Neural crest cell (in vitro differentiated cells): ENCODE results near the gene RPS6KA1. TPM values are rescaled to one million over a fixed set of nuclear protein-coding genes. Genes with fewer than 3 reads are reported as not detected.
A peak's percentile ranks its signal among the peaks of the same experiment; 100 is the strongest.
"Not testable (repeated sequence)": the region's sequence is repeated elsewhere in the genome, so short reads cannot be mapped to it uniquely, and the experiment has no call there.

Experiments
- DNase-seq: peaks from one replicate; pipeline ENCODE4 v3.0.0; 2021; ENCODE audit warnings: low read depth, mixed read lengths, low spot score
- H3K27ac Mint-ChIP-seq: one replicate; pipeline ENCODE4 v1.8.0; 2021; ENCODE audit warnings: mild to moderate bottlenecking, mixed read lengths; ENCODE audit not compliant: unreplicated experiment
- H3K27me3 Mint-ChIP-seq: 2 replicates; pipeline ENCODE4 v1.8.0; 2021; ENCODE audit warnings: low read depth, mild to moderate bottlenecking, mixed read lengths
- H3K36me3 Mint-ChIP-seq: 2 replicates; pipeline ENCODE4 v1.8.0; 2021; ENCODE audit warnings: low read depth, mild to moderate bottlenecking, mixed read lengths
- H3K4me1 Mint-ChIP-seq: 2 replicates; pipeline ENCODE4 v1.8.0; 2021; ENCODE audit warnings: mixed read lengths
- H3K4me3 Mint-ChIP-seq: one replicate; pipeline ENCODE4 v1.8.0; 2021; ENCODE audit warnings: mild to moderate bottlenecking, mixed read lengths
- H3K9me3 Mint-ChIP-seq: 2 replicates; pipeline ENCODE4 v1.8.0; 2021; ENCODE audit warnings: mixed read lengths
- total RNA-seq: library from RNA; stranded (reverse); gene quantifications from 2 replicates; pipeline ENCODE4 v1.2.1, GENCODE V29; 2021
- TF ChIP-seq, protein P1 (sequence below): fragments of 200-600 bp; sonication (generic); conservative IDR thresholded peaks from 2 replicates; pipeline ENCODE4 v1.5.0; 2021; ENCODE audit warnings: antibody characterized with exemption, mild to moderate bottlenecking

RPS6KA1 gene
- total RNA-seq, 1 donor from 2014 or later = 41.6 TPM

DNA sequence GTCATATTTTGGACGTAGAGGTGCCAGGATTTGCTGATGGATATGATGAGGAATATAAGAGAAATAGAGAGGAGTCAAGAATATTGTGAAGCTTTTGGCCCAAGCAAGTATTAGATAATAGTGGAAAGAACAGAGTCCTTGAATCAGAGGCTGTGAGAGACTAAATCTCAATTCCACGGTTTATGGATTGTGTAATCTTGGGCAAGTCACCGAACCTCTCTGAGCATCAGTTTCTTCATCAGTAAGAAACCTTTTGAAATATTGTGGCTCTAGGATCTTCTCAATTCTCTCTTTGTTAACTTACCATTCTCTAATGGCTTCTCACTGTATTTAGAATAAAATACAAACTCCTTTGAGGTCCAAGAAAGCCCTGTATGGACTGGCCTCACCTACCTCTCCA is 77.6 kb downstream of the RPS6KA1 start:
- no peak overlapping the region for H3K4me3 Mint-ChIP-seq

GRCh38 chr1:26608895-26609294 is 79.3 kb downstream of the RPS6KA1 start:
- Mint-ChIP-seq H3K9me3 (no peaks in the 10 kb centered on the region), H3K27me3 (no peaks in the 10 kb centered on the region), H3K27ac (no peak overlapping the region), H3K4me3 (no peak overlapping the region), H3K36me3 (no peaks in the 10 kb centered on the region), H3K4me1 (peaks cover 16% of the 10 kb centered on the region)
- TF ChIP-seq, protein P1, sequence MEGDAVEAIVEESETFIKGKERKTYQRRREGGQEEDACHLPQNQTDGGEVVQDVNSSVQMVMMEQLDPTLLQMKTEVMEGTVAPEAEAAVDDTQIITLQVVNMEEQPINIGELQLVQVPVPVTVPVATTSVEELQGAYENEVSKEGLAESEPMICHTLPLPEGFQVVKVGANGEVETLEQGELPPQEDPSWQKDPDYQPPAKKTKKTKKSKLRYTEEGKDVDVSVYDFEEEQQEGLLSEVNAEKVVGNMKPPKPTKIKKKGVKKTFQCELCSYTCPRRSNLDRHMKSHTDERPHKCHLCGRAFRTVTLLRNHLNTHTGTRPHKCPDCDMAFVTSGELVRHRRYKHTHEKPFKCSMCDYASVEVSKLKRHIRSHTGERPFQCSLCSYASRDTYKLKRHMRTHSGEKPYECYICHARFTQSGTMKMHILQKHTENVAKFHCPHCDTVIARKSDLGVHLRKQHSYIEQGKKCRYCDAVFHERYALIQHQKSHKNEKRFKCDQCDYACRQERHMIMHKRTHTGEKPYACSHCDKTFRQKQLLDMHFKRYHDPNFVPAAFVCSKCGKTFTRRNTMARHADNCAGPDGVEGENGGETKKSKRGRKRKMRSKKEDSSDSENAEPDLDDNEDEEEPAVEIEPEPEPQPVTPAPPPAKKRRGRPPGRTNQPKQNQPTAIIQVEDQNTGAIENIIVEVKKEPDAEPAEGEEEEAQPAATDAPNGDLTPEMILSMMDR = no peak
- DNase-seq = no peak

More for the DNA sequence above, 77.6 kb downstream of the RPS6KA1 start:
- Mint-ChIP-seq H3K4me1 (peaks cover 33% of the 10 kb centered on the region), H3K9me3 (no peaks in the 10 kb centered on the region), H3K27me3 (no peaks in the 10 kb centered on the region), H3K27ac (peak overlapping the region; percentile 10), H3K36me3 (no peaks in the 10 kb centered on the region)
- TF ChIP-seq, protein P1 = no peak
- no peak for DNase-seq

- no peak for DNase-seq
- TF ChIP-seq, protein P1 = no peak
- Mint-ChIP-seq H3K36me3 (no peaks in the 10 kb centered on the region), H3K4me1 (peaks cover 5% of the 10 kb centered on the region), H3K4me3 (no peak overlapping the region), H3K27me3 (no peaks in the 10 kb centered on the region), H3K9me3 (no peaks in the 10 kb centered on the region), H3K27ac (no peak overlapping the region)
Measured at GRCh38 chr1:26610781-26611180, 81.2 kb downstream of the RPS6KA1 start.

DNA sequence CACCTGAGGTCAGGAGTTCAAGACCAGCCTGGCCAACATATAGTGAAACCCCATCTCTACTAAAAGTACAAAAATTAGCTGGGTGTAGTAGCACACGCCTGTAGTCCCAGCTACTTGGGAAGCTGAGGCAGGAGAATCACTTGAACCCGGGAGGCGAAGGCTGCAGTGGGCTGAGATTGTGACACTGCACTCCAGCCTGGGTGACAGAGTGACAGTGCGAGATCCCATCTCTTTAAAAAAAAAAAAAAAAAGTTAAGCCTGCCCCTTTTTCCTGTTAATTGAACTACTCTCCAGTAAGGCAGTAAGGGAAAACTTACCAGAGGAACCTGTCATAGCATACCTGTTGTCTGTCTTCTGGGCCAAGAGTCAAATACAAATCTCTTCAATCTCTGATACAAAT is 83.1 kb downstream of the RPS6KA1 start:
- H3K27me3 Mint-ChIP-seq, H3K4me1 Mint-ChIP-seq, H3K27ac Mint-ChIP-seq, DNase-seq, H3K36me3 Mint-ChIP-seq, H3K4me3 Mint-ChIP-seq, H3K9me3 Mint-ChIP-seq: not testable (repeated sequence)

- no peaks in the 10 kb centered on the region for H3K9me3 Mint-ChIP-seq
- no peak overlapping the region for H3K27ac Mint-ChIP-seq
- peaks cover 15% of the 10 kb centered on the region for H3K4me1 Mint-ChIP-seq
- TF ChIP-seq, protein P1 = no peak
- no peak overlapping the region for H3K4me3 Mint-ChIP-seq
- no peak for DNase-seq
- H3K27me3 Mint-ChIP-seq = no peaks in the 10 kb centered on the region
- H3K36me3 Mint-ChIP-seq = no peaks in the 10 kb centered on the region
Measured at GRCh38 chr1:26614655-26615411, 85.3 kb downstream of the RPS6KA1 start.

DNA sequence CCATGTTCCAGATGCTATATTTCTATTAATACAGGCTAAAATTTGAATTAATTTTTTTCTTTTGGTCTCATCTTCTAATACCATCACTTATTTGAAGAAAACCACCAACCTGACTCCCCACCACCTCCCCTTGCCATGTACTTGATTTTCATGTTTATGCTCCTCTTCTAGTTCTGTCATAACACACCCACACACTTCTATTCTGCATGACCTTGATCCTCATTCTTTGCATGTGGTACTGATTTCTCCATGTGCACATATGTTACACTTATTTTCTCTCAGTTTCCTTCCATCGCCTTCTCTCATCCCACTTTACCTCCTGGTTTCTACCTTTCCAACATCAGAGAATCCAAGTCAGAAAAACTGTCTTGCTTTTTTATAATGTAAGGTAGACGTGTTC is 87.3 kb downstream of the RPS6KA1 start:
- H3K27me3 Mint-ChIP-seq = no peaks in the 10 kb centered on the region
- H3K9me3 Mint-ChIP-seq = no peaks in the 10 kb centered on the region
- no peaks in the 10 kb centered on the region for H3K36me3 Mint-ChIP-seq
- peaks cover 27% of the 10 kb centered on the region for H3K4me1 Mint-ChIP-seq
- TF ChIP-seq, protein P1 = no peak
- H3K4me3 Mint-ChIP-seq = no peak overlapping the region
- no peak overlapping the region for H3K27ac Mint-ChIP-seq
- DNase-seq = no peak
